ENCODE results near the gene PNLIPRP3. TPM values are rescaled to one million over a fixed set of nuclear protein-coding genes. Genes with fewer than 3 reads are reported as not detected.

Gene PNLIPRP3
- total RNA-seq, 4 donors from 2014 or later = 27.2 to 82.8 (median 45.7) TPM

DNA sequence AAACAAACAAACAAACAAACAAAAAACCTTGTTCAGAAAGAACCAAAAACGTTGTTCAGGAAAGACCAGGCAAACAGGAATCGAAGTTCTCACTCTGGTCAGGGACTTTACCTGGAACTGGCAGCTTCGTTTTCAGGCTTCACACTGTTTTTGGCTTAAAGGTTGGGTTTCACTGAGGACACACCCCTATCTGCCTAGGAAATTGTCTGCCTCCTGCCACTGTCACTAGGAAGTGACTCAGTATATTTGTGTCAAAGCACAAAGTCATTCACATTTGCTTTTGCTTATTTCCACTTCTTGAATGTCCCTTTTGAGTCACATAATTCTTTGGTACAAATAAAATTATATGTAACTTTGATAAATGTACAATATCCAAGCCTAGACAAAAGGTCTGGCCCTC lies 37.9 kb downstream of the PNLIPRP3 start:
- intact Hi-C loops (cut with DNase I; ENCODE audit: low total_unique reads) = no loop called here
- WGBS, 2 donors = 26 to 32% methylated on average over 3 of the region's 3 CpGs
- H3K4me3 ChIP-seq (ENCODE audit: low read depth, poor library complexity, severe bottlenecking) = no peak overlapping the region
- no peak for DNase-seq (ENCODE audit: low spot score in 2 of 2)
- TF ChIP-seq CTCF (IDR thresholded peaks at IDR 0.05) (no peak), POLR2A (IDR thresholded peaks at IDR 0.05) (no peak)

DNA sequence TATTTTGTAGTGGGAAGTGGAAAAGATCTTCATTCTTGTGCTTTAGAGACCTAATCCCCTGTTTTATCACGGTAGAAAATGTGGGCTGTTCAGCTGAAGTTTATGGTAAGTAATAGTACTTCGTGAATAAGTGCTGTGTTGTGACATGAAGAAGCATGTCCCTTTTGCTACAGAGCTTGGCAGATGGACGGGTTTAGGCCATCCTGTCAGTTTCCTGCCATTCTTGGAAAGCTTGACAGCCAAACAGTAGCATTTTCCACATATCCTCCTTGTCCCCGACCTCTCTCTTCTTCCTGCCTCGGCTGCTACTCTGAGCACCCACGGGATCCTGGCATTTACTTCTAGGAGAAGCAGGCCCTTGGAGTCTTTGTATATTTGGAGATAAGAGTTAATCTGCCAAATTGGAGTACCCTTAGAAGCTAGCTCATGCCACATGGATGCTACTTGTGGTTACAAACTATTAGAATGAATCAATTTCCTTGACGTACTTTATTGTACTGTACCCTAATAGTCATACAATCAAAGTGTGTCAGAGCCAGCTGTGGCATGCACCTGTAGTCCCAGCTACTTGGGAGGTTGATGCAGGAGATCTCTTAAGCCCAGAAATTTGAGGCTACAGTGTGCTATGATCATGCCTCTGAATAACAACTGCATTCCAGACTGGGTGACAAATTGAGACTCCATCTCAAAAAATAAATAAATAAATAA lies 39.2 kb downstream of the PNLIPRP3 start:
- WGBS, 2 donors = 37 to 39% methylated on average over 7 of the region's 7 CpGs
- intact Hi-C loops (cut with DNase I; ENCODE audit: low total_unique reads) = no loop called here
- TF ChIP-seq POLR2A (IDR thresholded peaks at IDR 0.05) (no peak), CTCF (IDR thresholded peaks at IDR 0.05) (no peak)
- no peak overlapping the region for H3K4me3 ChIP-seq (ENCODE audit: low read depth, poor library complexity, severe bottlenecking)
- DNase-seq (ENCODE audit: low spot score in 2 of 2) = no peak

DNA sequence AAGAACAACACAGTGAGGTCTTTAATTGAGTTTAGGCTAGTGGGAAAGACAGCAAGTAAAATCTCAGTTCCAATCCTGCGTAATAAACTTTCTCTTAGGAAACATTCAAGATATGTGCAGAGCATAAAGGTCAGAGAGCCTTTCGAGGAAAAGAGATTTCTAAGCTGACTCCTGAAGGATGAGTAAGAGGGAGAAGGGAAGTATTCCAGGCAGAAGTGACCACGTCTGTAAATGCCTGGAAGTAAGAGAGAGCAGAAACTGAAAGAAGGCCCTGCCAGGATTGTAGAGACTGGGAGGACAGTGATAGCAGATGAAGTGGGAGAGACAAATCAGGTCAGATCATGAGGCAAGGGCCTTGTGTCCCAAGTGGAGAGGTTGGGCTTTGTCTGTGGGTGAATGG lies 41.8 kb downstream of the PNLIPRP3 start:
- TF ChIP-seq POLR2A (IDR thresholded peaks at IDR 0.05) (no peak), CTCF (IDR thresholded peaks at IDR 0.05) (no peak)
- H3K4me3 ChIP-seq (ENCODE audit: low read depth, poor library complexity, severe bottlenecking) = no peak overlapping the region
- intact Hi-C loops (cut with DNase I; ENCODE audit: low total_unique reads) = no loop called here
- no peak for DNase-seq (ENCODE audit: low spot score in 2 of 2)
- WGBS, 2 donors = 67 to 71% methylated on average over 3 of the region's 3 CpGs

- intact Hi-C loops (cut with DNase I; ENCODE audit: low total_unique reads) = no loop called here
- no peak overlapping the region for H3K4me3 ChIP-seq (ENCODE audit: low read depth, poor library complexity, severe bottlenecking)
- TF ChIP-seq CTCF (IDR thresholded peaks at IDR 0.05) (no peak), POLR2A (IDR thresholded peaks at IDR 0.05) (no peak)
- 72 to 86% methylated on average over 4 of the region's 4 CpGs for WGBS, 2 donors
- no peak for DNase-seq (ENCODE audit: low spot score in 2 of 2)
These were observed 42.4 kb downstream of the PNLIPRP3 start for GRCh38 chr10:116470071-116470470.

DNA sequence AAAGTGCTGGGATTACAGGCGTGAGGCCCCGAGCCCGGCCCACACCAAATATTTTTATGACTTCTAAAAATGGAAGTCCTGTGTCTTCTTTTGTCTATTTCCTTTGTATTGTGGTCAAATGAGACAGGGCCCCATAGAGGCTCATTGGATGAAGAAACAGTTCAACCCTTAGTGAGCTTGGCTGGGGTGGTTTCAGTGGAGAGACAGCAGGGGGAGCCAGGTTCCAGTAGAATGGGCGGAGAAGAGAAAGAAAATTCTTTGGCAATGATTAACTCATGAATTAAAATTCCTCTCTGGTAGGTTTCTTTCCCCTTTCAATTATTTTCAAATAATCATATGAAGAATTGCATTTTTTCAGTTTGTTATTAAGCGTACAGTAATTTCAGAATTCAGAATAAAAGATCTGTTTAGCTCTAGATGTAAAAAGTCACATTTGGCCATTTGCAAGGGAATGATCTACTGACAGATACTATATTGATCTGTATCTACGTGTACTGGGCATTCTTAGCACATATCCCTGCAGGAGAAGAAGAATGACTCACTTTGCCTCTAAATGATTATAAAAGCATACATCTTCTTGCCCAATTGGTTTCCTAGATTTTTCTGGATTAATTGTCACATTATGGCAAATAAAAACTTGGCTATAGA lies 43.2 kb downstream of the PNLIPRP3 start:
- H3K4me3 ChIP-seq (ENCODE audit: low read depth, poor library complexity, severe bottlenecking) = no peak overlapping the region
- TF ChIP-seq CTCF (IDR thresholded peaks at IDR 0.05) (no peak), POLR2A (IDR thresholded peaks at IDR 0.05) (no peak)
- WGBS, 2 donors = 71 to 75% methylated on average over 6 of the region's 6 CpGs
- DNase-seq (ENCODE audit: low spot score in 2 of 2) = no peak
- intact Hi-C loops (cut with DNase I; ENCODE audit: low total_unique reads) = no loop called here

Measured in lower leg skin (tissue), 4 donors.